ENCODE results near the gene PHF21B.

PHF21B gene

DNA sequence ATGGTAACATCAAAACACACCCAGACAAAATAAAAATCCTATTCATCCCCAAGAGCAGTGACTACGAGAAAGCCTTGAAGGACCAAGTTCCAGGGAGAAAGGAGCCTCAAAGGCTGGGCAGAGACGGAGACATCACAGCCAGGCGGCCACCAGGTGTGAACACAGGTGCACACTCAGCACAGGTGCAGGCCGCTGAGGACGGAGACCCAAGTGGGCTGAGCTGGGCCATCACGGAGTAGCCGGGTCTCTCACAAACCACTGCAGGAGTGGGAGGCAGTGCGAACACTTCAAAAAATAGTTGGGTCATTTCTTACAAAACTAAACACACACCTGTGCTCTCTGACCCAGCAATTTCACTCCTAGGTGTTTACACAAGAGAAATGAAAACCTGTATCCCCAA, 72.6 kb downstream of the PHF21B start:
- Histone ChIP-seq H3K36me3 (ENCODE audit: control insufficient read depth, insufficient read depth, low read length) (no peaks in the 10 kb centered on the region), H3K9me3 (ENCODE audit: control insufficient read depth, low read length) (no peaks in the 10 kb centered on the region), H3K27me3 (ENCODE audit: control insufficient read depth, insufficient read depth, low read length) (no peaks in the 10 kb centered on the region)

DNA sequence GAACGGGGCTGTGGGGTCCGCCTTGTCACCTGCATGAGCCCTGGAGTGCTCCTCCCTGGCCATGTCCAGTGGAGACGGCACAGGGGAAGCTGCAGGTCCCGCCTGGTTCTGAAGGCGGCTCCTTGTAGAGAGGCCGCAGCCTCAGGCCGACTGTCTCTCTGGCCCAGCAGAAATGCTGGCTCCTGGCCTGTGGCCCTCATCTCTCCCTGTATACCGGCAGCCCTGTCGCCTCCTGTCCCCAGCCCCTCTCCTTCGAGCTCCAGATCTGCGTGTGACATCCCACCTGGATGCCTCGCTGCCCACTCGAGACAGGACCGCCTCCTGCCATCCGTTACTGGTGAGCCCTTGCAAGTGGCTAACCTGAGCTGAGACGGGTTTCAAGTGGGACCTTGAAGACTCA, 73.6 kb downstream of the PHF21B start:
- H3K27me3 ChIP-seq (ENCODE audit: control insufficient read depth, insufficient read depth, low read length), result no peaks in the 10 kb centered on the region
- no peak overlapping the region for H3K9ac ChIP-seq (ENCODE audit: low read length)
- no peaks in the 10 kb centered on the region for H3K4me1 ChIP-seq (ENCODE audit: control insufficient read depth, insufficient read depth, low read length)
- no peaks in the 10 kb centered on the region for H3K9me3 ChIP-seq (ENCODE audit: control insufficient read depth, low read length)
- no peaks in the 10 kb centered on the region for H3K36me3 ChIP-seq (ENCODE audit: control insufficient read depth, insufficient read depth, low read length)
- no peak overlapping the region for H3K4me3 ChIP-seq (ENCODE audit: low read length)

More for the DNA sequence above, 72.6 kb downstream of the PHF21B start:
- Histone ChIP-seq H3K4me3 (ENCODE audit: low read length) (no peak overlapping the region), H3K4me1 (ENCODE audit: control insufficient read depth, insufficient read depth, low read length) (no peaks in the 10 kb centered on the region), H3K9ac (ENCODE audit: low read length) (no peak overlapping the region)

DNA sequence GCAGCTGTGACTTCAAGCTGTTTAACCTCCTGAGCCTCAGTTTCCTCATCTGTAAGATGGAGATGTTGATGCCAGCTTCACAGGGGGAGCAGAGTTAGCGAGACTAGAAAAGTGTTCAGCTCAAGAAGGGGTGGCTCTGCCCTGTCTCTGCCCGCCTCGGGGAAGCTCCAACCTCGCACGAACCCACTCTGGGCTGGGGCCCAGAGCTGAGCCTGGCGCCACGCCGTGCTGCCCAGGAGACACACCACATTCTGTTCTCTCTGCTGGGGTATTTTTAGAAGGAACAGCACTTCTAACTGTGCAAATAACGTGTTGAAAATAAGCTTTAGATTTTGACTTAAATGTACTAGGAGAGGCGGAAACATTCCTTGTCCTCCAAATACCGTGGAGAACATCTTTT, 74.1 kb downstream of the PHF21B start:
- no peak overlapping the region for H3K4me3 ChIP-seq (ENCODE audit: low read length)
- H3K9me3 ChIP-seq (ENCODE audit: control insufficient read depth, low read length), result no peaks in the 10 kb centered on the region
- no peaks in the 10 kb centered on the region for H3K36me3 ChIP-seq (ENCODE audit: control insufficient read depth, insufficient read depth, low read length)
- no peaks in the 10 kb centered on the region for H3K27me3 ChIP-seq (ENCODE audit: control insufficient read depth, insufficient read depth, low read length)
- no peaks in the 10 kb centered on the region for H3K4me1 ChIP-seq (ENCODE audit: control insufficient read depth, insufficient read depth, low read length)
- no peak overlapping the region for H3K9ac ChIP-seq (ENCODE audit: low read length)

DNA sequence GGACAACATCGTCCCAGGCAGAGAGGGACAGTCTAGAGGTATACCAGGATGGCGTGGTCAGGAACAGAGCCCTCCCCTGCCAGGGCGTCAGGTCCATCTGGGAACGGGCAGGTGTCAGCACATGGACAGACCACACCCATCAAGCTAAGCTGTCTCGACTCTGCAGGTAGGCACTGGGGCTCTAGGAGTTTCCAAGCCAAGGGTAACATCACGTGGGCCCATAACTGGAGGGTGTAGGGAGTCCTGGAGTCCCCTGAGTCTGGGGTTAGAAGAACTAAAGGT, 75.4 kb downstream of the PHF21B start:
- Histone ChIP-seq H3K9me3 (ENCODE audit: control insufficient read depth, low read length) (no peaks in the 10 kb centered on the region), H3K9ac (ENCODE audit: low read length) (no peak overlapping the region), H3K27me3 (ENCODE audit: control insufficient read depth, insufficient read depth, low read length) (no peaks in the 10 kb centered on the region), H3K4me1 (ENCODE audit: control insufficient read depth, insufficient read depth, low read length) (no peaks in the 10 kb centered on the region), H3K4me3 (ENCODE audit: low read length) (no peak overlapping the region), H3K36me3 (ENCODE audit: control insufficient read depth, insufficient read depth, low read length) (no peaks in the 10 kb centered on the region)

DNA sequence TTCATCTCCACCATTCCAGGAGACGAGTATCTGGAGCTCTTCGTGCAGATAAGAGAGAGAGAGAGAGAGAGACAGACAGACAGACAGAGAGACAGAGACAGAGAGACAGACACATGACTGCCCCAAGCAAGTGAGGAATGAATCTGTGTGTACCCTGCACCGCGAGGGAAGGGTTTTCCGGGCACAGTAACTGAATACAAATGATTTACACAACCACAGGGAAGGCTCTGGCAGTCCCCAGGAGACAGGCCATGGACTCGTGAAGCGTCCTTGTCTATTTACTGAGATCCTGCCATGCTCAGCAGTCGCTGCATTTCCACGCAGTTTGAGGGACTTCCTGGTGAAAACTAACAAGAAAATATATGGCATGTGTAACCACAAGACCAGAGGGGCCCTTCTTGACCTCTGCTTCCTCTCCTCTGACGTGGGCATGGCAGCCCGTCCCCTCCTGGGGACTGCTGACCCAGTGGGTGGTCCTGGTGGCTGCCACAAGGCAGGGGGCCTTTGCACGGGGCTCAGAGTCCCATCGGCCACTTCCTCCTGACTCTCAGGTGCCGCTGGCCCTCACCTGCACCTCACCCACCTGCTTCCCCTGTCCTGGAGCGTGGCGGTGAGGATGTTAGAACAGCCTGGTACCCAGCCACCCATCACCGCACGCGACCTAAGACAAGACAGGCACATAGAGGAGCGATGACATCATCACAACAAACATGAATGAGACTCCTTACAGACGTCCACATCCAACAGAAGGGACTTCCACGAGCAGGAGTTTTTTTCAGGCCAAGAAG, 75.9 kb downstream of the PHF21B start:
- no peak overlapping the region for H3K9ac ChIP-seq (ENCODE audit: low read length)
- H3K4me1 ChIP-seq (ENCODE audit: control insufficient read depth, insufficient read depth, low read length), result no peaks in the 10 kb centered on the region
- H3K27me3 ChIP-seq (ENCODE audit: control insufficient read depth, insufficient read depth, low read length), result no peaks in the 10 kb centered on the region
- no peak overlapping the region for H3K4me3 ChIP-seq (ENCODE audit: low read length)
- H3K9me3 ChIP-seq (ENCODE audit: control insufficient read depth, low read length), result no peaks in the 10 kb centered on the region
- no peaks in the 10 kb centered on the region for H3K36me3 ChIP-seq (ENCODE audit: control insufficient read depth, insufficient read depth, low read length)

DNA sequence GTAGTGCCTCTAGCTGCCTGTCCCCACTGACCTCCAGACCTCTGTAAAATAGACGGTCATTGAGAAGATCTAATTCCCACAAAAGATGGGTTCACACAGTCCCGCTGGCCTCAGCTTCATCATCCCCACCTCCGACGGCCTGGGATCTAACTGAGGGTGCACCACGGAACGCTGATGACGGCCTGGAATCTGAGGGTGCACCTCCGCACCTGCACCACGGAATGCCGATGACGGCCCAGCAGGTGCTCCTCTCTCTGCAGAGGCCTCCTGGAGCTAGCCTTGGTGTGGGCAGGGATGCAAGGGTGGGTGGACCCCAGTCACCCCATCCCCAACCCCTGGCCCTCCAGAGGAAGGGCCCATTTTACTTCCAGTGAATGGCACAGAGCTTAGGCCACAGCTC, 77.3 kb downstream of the PHF21B start:
- H3K9me3 ChIP-seq (ENCODE audit: control insufficient read depth, low read length), result no peaks in the 10 kb centered on the region
- H3K4me1 ChIP-seq (ENCODE audit: control insufficient read depth, insufficient read depth, low read length), result no peaks in the 10 kb centered on the region
- H3K27me3 ChIP-seq (ENCODE audit: control insufficient read depth, insufficient read depth, low read length), result no peaks in the 10 kb centered on the region
- H3K4me3 ChIP-seq (ENCODE audit: low read length), result no peak overlapping the region
- no peaks in the 10 kb centered on the region for H3K36me3 ChIP-seq (ENCODE audit: control insufficient read depth, insufficient read depth, low read length)
- H3K9ac ChIP-seq (ENCODE audit: low read length), result no peak overlapping the region

DNA sequence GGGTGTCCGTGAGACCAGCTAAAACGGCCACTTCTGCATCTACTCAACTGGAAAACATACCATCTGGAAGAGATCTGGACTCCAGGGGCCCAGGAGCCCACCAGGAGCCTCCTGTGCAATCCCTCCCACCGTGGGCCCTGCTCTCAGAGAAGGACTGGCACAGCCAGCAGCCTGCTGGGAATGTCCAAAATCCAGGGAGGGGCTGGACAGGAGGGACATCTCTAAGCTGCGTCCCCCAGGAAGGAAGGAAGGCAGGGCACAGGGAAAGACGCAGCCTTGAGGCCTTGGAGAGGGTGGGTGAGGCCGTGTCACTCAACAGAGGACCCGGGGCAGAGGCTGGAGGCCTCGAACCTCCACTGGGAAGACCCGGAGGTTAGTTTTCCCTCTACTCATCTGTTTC, 78.0 kb downstream of the PHF21B start:
- H3K9ac ChIP-seq (ENCODE audit: low read length), result no peak overlapping the region
- H3K9me3 ChIP-seq (ENCODE audit: control insufficient read depth, low read length), result no peaks in the 10 kb centered on the region
- H3K4me1 ChIP-seq (ENCODE audit: control insufficient read depth, insufficient read depth, low read length), result no peaks in the 10 kb centered on the region
- no peak overlapping the region for H3K4me3 ChIP-seq (ENCODE audit: low read length)
- no peaks in the 10 kb centered on the region for H3K36me3 ChIP-seq (ENCODE audit: control insufficient read depth, insufficient read depth, low read length)
- H3K27me3 ChIP-seq (ENCODE audit: control insufficient read depth, insufficient read depth, low read length), result no peaks in the 10 kb centered on the region

DNA sequence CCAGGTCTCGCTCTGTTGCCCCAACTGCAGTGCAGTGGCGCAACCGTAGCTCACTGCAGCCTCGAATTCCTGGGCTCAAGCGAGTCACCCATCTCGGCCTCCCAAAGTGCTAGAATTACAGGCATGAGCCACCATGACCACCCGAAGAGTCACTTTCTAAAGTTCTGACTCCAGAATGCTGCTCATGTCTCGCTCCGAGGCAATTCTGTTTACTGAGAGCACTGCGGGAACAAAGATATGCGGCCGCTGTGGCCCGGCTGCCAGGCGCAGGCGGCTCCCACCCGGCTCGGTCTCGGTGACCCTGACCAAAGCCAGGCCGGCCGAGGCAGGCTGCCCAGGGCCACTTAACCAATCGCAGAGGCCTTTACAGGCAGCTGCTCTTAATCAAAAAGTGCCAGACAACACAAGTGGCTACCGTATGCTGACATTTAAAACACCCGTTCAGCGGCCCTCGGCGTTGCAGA, 78.7 kb downstream of the PHF21B start:
- no peak overlapping the region for H3K4me3 ChIP-seq (ENCODE audit: low read length)
- H3K9ac ChIP-seq (ENCODE audit: low read length), result no peak overlapping the region
- H3K9me3 ChIP-seq (ENCODE audit: control insufficient read depth, low read length), result no peaks in the 10 kb centered on the region
- no peaks in the 10 kb centered on the region for H3K4me1 ChIP-seq (ENCODE audit: control insufficient read depth, insufficient read depth, low read length)
- H3K36me3 ChIP-seq (ENCODE audit: control insufficient read depth, insufficient read depth, low read length), result no peaks in the 10 kb centered on the region
- no peaks in the 10 kb centered on the region for H3K27me3 ChIP-seq (ENCODE audit: control insufficient read depth, insufficient read depth, low read length)

DNA sequence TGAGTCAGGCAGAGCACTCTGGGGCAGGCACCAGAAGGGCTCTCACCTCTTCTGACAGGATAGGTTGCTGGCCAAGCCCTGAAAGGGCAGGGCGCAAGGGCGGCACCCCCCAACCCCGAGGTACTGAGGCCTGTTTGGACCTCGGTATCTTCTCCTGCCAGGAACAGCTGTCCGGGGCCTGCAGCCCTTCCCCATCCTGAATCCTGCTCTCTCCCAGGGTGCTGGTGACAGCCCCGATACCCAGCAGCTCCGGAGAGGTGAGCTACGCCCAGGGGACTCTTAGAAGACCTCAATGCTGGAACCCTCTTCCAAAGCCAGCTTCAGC, 79.1 kb downstream of the PHF21B start:
- Histone ChIP-seq H3K4me3 (ENCODE audit: low read length) (no peak overlapping the region), H3K9ac (ENCODE audit: low read length) (no peak overlapping the region), H3K4me1 (ENCODE audit: control insufficient read depth, insufficient read depth, low read length) (no peaks in the 10 kb centered on the region), H3K27me3 (ENCODE audit: control insufficient read depth, insufficient read depth, low read length) (no peaks in the 10 kb centered on the region), H3K9me3 (ENCODE audit: control insufficient read depth, low read length) (no peaks in the 10 kb centered on the region), H3K36me3 (ENCODE audit: control insufficient read depth, insufficient read depth, low read length) (no peaks in the 10 kb centered on the region)

DNA sequence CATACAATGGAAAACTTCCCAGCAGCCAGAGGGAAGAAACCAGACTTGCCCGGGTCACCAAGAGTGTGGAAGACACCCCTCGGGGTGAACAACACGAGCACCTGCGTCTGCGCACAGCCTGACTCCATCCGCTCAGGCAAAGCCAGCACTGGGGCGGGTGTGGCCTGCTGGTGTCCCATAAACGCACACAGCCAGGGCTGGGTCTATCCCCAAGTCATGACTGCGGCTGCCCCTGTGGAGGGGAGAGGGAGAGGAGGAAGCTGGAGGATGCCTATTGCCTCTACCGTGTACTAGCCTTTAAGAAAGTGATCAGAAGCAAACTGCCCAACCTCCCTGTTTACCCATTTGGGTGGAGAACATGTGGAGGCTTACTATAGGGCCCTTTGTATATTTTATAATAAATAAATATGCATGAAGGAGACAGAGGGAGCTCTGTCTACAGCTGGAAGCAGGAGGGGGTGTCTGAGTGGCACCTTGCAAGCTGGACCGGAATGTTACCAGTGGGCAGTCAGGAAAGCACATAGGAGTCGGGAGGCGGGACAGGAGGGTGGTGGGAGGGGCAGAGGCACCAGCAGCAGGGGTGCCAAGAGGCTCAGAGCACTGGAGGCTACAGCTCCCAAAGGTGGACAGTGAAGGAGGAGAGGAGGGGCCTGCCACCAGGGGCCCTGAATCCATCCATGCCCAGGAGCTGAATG, 79.6 kb downstream of the PHF21B start:
- no peaks in the 10 kb centered on the region for H3K27me3 ChIP-seq (ENCODE audit: control insufficient read depth, insufficient read depth, low read length)
- H3K9ac ChIP-seq (ENCODE audit: low read length), result no peak overlapping the region
- no peak overlapping the region for H3K4me3 ChIP-seq (ENCODE audit: low read length)
- H3K4me1 ChIP-seq (ENCODE audit: control insufficient read depth, insufficient read depth, low read length), result no peaks in the 10 kb centered on the region
- H3K36me3 ChIP-seq (ENCODE audit: control insufficient read depth, insufficient read depth, low read length), result no peaks in the 10 kb centered on the region
- H3K9me3 ChIP-seq (ENCODE audit: control insufficient read depth, low read length), result no peaks in the 10 kb centered on the region

DNA sequence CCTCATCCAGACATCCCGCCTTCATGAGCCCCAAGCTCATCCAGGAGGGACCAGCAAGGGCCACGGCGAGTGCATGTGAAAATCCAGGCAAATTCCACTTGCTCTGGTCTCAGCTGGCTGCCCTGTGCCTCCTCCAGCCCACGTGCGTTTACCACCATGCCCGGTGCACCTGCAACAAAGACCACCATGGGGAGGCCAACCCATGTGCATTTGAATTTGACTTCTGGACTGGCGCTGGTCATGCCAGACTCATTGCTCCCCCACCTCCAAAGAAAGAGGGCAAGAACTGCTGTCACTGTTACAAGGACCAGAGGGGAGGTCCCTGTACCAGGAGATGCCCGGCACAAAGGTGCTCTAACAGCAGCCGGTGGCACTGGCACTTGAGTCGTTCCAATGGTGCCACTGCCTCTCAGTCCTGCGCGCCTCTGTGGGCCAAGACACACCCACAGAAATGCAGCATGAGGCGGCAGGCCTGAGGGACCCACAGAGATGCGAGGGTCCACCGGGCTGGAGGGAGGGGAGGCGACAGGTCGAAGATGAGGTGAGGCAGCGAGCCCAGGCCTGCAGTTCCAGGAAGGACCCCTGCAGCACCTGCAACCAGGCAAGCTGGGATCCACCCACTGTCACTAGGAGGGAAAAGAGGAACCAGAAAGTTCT, 80.3 kb downstream of the PHF21B start:
- no peak overlapping the region for H3K4me3 ChIP-seq (ENCODE audit: low read length)

DNA sequence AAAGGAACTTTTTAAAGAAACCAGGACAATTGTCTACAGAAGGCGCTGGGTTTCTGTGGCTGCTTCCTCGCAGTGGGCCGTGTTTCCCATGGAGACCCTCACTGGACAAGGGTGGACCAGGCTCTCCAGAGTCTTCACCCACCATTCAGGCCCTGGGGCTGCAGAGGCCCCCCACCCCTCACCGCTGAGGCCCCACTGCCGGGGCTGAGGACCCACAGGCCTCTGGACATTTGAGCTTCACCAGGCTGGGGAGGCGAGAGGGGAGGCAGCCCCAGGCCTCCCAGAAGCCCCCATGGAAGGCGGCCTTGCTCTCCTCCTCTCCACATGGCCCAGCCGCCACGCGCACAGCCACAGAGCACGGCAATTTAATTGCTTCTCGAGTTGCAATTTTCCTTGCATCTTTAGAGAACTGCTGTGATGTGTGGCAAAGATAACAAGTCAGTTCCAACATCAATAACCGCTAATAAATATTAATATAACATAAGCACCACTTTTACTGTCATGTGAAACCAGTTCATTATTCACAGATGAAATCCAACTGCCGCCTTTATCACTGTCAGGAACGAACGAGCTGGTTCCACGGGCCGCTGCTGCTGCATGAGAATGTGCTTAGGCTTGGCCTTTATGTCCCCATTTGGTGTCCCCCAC, 81.0 kb downstream of the PHF21B start:
- Histone ChIP-seq H3K9ac (ENCODE audit: low read length) (no peak overlapping the region), H3K4me1 (ENCODE audit: control insufficient read depth, insufficient read depth, low read length) (no peaks in the 10 kb centered on the region), H3K4me3 (ENCODE audit: low read length) (no peak overlapping the region), H3K36me3 (ENCODE audit: control insufficient read depth, insufficient read depth, low read length) (no peaks in the 10 kb centered on the region), H3K9me3 (ENCODE audit: control insufficient read depth, low read length) (no peaks in the 10 kb centered on the region), H3K27me3 (ENCODE audit: control insufficient read depth, insufficient read depth, low read length) (no peaks in the 10 kb centered on the region)

More for the DNA sequence above, 80.3 kb downstream of the PHF21B start:
- Histone ChIP-seq H3K36me3 (ENCODE audit: control insufficient read depth, insufficient read depth, low read length) (no peaks in the 10 kb centered on the region), H3K27me3 (ENCODE audit: control insufficient read depth, insufficient read depth, low read length) (no peaks in the 10 kb centered on the region), H3K9me3 (ENCODE audit: control insufficient read depth, low read length) (no peaks in the 10 kb centered on the region), H3K9ac (ENCODE audit: low read length) (no peak overlapping the region), H3K4me1 (ENCODE audit: control insufficient read depth, insufficient read depth, low read length) (no peaks in the 10 kb centered on the region)
